HG02610 (cell line): ENCODE measurements around the gene OAS2.

Source experiments
- ATAC-seq: cut with Tn5 transposase; IDR thresholded peaks from one replicate; pipeline ENCODE4 v1.9.1; 2021; ENCODE audit warnings: mild to moderate bottlenecking, moderate library complexity; ENCODE audit not compliant: unreplicated experiment

The OAS2 gene

GRCh38 chr12:113055594-113056380 lies 77.5 kb downstream of the OAS2 start:
- ATAC-seq = no peak

GRCh38 chr12:113056381-113056630 lies 78.0 kb downstream of the OAS2 start:
- ATAC-seq = no peak

- ATAC-seq = no peak
These were observed 78.5 kb downstream of the OAS2 start, which contains the start of gene DTX1 for GRCh38 chr12:113056631-113057488. Gene DTX1 (plus strand): TSS chr12:113056730. CDS start chr12:113058193, 1,463 bp downstream.

- no peak for ATAC-seq
These were observed 79.5 kb downstream of the OAS2 start for GRCh38 chr12:113057565-113058485.

- ATAC-seq = no peak
These were observed 80.2 kb downstream of the OAS2 start for GRCh38 chr12:113058553-113058952.

GRCh38 chr12:113059071-113059595 lies 80.8 kb downstream of the OAS2 start:
- no peak for ATAC-seq

- ATAC-seq = no peak
These were observed 82.1 kb downstream of the OAS2 start for GRCh38 chr12:113060336-113060960.

- ATAC-seq = no peak
These were observed 82.9 kb downstream of the OAS2 start for GRCh38 chr12:113061061-113061694.
